Measurements from ENCODE around the gene EPHA5.

EPHA5 gene

GRCh38 chr4:65670331-65671031, at the start of gene EPHA5:
TSS of gene EPHA5 (minus strand) at chr4:65670489. CDS start at chr4:65669742, 747 bp downstream.
- TF ChIP-seq ZNF274 (IDR thresholded peaks at IDR 0.05; ENCODE audit: low read depth, low read length), result no peak
- H3K4me3 ChIP-seq (ENCODE audit: low read length), result no peak within 1 kb of the TSS; the same call in 1 of the 2 replicates

DNA sequence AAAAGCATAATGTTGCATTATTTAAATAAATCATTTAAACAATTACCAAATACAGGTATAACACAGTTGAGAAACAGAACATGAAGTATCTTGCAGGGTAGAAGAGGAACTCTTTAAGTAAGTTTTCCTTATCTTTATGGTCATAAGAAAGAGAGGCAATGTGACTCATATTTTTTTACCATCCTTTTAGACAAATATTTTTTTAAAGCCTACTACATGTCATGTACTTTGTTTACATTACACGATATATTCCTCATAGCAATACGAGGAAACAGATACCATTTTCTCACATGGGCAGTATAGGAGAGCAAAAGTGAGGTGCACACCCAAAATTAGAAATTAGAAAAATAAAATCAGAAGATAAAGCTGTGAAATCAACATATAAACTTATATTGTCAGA, 49.3 kb upstream of the EPHA5 start:
- no peak overlapping the region for H3K4me3 ChIP-seq (ENCODE audit: low read length)
- no peak for TF ChIP-seq ZNF274 (IDR thresholded peaks at IDR 0.05; ENCODE audit: low read depth, low read length)

DNA sequence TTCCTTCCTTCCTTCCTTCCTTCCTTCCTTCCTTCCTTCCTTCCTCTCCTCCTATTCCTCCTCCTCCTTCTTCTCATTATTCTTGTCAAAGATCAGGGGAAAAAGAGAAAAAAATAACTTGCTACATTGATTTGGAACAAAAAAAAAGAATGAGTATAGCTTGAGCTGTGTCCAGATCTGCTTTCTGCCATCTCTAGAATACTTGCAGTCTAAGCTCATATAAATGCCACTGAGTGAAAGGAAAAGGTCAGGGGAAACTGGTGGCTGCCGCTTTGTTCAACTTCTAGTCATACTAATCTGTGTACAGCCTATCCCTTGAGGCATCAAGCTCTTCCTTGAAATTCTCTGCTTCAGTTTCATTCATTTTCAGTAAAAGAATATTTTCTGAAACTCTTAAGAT, 28.3 kb upstream of the EPHA5 start:
- no peak overlapping the region for H3K4me3 ChIP-seq (ENCODE audit: low read length)
- TF ChIP-seq ZNF274 (IDR thresholded peaks at IDR 0.05; ENCODE audit: low read depth, low read length), result no peak

DNA sequence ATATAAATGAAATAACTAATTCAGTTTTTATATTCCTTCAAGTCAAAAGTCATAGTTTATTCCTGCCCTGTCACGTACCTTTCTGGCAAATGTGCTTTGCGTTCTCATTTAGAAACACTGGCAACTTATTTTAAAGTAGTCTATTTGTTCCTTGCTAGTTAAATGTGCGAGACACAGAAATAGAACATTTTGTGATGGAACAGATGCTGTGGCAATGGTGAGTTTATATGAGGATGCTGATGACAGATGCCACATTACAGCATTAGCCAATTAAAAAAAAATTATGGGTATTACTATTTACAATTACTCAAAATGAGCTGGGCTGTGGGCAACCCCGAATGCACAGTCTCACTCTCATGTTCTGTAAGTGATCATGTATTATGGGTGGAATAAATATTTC, 26.1 kb upstream of the EPHA5 start:
- no peak overlapping the region for H3K4me3 ChIP-seq (ENCODE audit: low read length)
- no peak for TF ChIP-seq ZNF274 (IDR thresholded peaks at IDR 0.05; ENCODE audit: low read depth, low read length)

DNA sequence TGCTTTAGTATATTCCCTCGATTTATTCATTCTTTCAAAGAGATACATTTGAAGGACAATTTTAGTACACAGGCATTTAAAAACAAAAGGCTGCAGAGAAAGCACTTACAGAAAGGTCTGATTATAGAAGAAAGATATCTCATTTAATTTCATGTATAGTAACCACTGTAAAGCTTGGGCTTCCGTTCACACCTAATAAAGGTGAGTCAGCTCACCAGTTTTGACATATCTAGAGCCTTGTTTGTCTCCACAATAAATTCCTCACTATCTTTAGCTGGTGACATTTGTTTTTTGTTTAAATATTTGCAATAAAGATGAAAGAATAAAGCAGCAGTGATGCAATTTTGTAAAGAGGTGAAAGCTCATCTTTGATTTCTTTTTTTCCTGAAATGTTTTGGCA, 1.1 kb upstream of the EPHA5 start:
- H3K4me3 ChIP-seq (ENCODE audit: low read length), result no peak overlapping the region
- TF ChIP-seq ZNF274 (IDR thresholded peaks at IDR 0.05; ENCODE audit: low read depth, low read length), result no peak

DNA sequence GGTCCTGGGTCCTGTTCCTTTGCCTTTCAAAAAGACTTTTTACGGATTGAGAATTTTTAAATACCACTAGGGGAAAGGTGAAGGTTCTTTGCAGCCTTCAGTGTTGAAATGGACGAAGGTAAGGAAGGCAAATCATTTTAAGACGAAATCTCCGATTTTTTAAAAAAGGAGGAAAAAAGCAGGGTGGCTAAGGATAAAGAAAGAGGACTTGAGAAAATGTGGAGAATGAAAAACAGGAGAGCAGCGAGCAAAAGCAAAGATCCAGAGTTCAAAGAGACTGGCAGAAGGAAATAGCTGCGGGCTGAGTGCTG, 314 bp downstream of the EPHA5 start:
- TF ChIP-seq ZNF274 (IDR thresholded peaks at IDR 0.05; ENCODE audit: low read depth, low read length), result no peak
- H3K4me3 ChIP-seq (ENCODE audit: low read length), result no peak overlapping the region; the same call in 1 of the 2 replicates

DNA sequence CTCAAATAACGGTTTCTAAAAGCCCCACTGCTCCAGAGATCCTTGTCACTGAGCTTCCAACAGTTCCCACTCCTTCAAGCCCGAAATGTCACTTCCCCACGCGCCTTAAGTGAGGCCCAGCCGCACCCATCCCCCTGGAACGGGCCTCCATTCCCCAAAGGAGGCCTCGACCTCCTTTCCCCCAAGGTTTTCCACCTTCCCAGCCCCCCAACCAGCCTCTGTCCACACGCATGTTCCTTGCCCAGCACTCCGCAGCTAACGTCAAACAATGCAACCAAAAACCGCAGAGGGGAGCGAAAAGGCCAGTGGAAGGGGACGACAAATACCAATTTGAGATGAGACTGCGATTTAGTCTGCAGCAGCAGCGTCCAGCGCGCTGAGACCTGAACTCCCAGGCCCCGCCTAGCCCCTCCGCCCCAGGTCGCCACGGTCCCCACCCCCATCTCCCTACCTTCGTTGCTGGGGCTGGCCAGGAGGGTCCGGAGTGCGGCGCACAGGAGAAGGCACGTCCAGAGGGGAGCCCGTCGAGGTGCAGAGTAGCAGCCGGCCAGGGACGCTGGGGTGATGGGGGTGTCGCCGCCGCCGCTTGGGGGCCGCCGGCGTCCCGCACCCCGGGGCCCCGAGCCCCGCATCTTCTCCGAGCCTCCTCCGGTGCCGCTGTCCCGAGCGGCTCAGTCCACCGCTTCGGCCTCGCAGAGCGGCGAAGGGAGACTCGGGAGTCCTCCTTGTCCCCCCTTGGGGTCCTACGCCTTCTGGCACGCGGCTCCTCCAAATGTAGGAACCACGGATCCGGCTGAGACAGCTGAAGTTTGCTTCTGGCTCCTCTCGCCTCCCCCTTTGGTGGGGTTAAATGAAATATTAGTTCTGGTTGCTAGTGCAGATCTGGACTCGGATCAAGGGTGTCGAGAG, 924 bp downstream of the EPHA5 start:
- H3K4me3 ChIP-seq (ENCODE audit: low read length), result no peak overlapping the region; the same call in 1 of the 2 replicates
- no peak for TF ChIP-seq ZNF274 (IDR thresholded peaks at IDR 0.05; ENCODE audit: low read depth, low read length)

DNA sequence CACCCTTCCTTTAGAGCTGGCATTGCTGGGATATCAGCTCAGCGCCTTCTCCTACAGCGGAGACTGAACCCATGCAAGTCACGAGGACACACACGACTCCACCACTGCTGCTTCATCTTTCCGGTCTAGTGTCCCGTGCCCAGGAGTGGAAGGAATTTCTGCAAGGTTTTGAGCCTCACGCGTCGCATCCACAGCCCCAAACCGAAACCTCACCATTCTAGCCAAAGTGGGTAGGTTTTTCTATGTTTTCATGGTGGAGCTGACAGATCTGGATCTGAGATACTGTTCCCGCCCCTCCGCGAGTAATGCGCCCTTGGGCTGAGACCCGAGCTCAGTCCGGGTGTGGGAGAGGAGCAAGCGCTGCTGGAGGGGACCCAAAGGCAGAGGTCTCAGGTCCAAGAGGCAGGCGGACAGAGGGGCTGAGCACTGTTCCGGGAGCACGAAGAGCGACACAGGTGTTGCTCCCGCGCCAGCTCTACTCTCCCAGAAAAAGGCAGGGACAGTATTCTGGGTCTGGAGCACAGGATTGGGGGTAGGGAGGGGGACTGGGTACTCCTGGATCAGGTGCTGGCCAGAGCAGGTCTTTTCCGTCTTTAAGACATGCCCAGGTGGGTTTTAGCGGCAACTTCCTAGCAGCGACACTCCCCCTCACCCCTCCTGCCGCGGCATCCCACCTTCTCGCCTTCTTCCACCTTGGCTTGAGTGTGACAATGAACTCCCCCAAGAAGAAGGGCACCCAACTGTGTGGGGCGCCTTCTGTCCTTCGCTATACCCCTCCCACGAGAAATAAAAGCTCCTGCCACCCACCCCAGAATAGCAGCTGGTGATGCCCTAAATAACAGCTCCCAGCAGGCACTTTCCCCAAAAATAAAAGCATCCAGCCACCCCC, 1.8 kb downstream of the EPHA5 start:
- TF ChIP-seq ZNF274 (IDR thresholded peaks at IDR 0.05; ENCODE audit: low read depth, low read length), result no peak
- no peak overlapping the region for H3K4me3 ChIP-seq (ENCODE audit: low read length)

DNA sequence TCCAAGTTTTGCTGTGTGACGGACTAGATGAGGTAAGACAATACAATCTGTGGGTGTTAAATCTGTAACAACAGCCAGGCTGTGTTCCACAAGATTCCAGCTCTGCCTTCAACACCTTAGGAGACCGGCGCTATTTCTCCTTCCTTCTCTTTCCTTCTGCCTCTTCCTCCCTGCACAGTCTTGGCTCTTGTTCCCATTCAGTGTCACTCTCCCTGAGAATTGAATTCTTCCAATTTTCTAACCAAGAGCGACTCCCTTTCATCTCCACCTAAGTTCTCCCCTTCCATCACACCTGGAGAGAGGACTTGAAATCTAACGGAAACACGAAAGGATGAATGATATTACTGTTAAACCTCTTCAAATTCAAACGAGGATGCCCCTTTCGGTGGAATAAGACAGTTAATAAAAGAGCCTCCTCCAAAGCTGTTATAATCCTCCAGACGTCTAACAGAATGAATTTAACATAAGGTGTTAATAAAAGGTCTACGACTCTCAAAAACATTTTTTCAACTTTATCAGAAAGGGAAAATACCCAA, 2.7 kb downstream of the EPHA5 start:
- no peak overlapping the region; the same call in 1 of the 2 replicates for H3K4me3 ChIP-seq (ENCODE audit: low read length)
- TF ChIP-seq ZNF274 (IDR thresholded peaks at IDR 0.05; ENCODE audit: low read depth, low read length), result no peak

DNA sequence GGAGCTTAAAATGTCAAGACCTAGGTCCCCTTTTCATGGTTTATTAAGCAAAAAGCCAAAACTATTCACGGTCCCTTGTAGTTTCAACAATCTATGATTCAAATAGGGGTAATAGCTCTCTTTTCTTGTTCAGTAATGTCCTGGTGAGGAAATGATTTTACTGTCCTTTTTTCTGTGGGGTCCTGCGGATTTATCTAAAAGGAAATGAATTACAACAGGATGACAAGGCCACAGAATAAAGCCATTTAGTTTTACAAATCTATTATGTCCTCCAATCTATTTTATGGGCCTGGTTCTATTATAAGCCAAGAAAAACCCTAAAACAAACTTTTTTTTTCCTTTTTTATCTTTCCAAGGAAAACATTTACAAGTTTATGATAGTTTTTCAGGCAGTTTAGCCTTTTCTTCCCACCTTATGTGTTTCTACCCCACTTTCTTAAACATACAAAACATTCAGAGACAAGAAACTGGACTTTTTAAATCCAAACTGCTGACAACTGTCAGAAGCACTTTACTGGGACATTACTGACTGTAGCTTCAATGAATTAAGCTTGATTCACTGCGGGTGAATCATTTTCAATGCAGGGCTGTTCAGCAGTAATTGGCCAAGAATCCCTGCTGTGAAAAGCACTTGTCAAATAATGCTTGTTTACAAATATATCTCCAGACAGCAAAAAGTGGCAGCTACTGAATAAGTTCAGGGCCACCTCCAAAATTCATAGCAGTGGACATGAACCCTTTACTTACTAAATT, 4.3 kb downstream of the EPHA5 start:
- TF ChIP-seq ZNF274 (IDR thresholded peaks at IDR 0.05; ENCODE audit: low read depth, low read length), result no peak
- H3K4me3 ChIP-seq (ENCODE audit: low read length), result no peak overlapping the region

- TF ChIP-seq ZNF274 (IDR thresholded peaks at IDR 0.05; ENCODE audit: low read depth, low read length), result no peak
- H3K4me3 ChIP-seq (ENCODE audit: low read length), result no peak overlapping the region
Measured at GRCh38 chr4:65661471-65661870, 8.8 kb downstream of the EPHA5 start.

GRCh38 chr4:65658117-65658516, 12.2 kb downstream of the EPHA5 start:
- TF ChIP-seq ZNF274 (IDR thresholded peaks at IDR 0.05; ENCODE audit: low read depth, low read length), result no peak
- no peak overlapping the region for H3K4me3 ChIP-seq (ENCODE audit: low read length)

DNA sequence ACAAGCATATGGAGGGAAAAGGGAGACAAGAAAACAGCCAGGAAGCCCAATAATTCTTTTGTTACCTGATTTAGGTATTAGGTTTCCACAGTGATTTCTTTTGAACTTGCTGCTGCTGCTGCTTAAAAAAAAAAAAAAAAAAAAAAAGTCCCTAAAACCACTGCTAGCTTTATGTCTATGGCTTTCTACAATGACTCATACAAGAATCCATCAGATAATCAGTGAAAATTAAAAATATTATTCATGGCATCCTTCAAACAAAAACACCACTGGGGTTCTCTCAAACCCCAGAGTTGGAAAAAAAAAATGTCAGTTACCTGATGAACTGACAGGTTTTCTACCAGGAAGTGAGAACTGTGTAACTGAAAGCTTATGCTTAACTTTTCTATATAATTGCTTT, 14.3 kb downstream of the EPHA5 start:
- TF ChIP-seq ZNF274 (IDR thresholded peaks at IDR 0.05; ENCODE audit: low read depth, low read length), result no peak
- H3K4me3 ChIP-seq (ENCODE audit: low read length), result no peak overlapping the region

All from GM08714 (cell line).